ENCODE measurements around the gene NKAIN4.
"Not testable (repeated sequence)": the region's sequence is repeated elsewhere in the genome, so short reads cannot be mapped to it uniquely, and the experiment has no call there.

NKAIN4 gene

DNA sequence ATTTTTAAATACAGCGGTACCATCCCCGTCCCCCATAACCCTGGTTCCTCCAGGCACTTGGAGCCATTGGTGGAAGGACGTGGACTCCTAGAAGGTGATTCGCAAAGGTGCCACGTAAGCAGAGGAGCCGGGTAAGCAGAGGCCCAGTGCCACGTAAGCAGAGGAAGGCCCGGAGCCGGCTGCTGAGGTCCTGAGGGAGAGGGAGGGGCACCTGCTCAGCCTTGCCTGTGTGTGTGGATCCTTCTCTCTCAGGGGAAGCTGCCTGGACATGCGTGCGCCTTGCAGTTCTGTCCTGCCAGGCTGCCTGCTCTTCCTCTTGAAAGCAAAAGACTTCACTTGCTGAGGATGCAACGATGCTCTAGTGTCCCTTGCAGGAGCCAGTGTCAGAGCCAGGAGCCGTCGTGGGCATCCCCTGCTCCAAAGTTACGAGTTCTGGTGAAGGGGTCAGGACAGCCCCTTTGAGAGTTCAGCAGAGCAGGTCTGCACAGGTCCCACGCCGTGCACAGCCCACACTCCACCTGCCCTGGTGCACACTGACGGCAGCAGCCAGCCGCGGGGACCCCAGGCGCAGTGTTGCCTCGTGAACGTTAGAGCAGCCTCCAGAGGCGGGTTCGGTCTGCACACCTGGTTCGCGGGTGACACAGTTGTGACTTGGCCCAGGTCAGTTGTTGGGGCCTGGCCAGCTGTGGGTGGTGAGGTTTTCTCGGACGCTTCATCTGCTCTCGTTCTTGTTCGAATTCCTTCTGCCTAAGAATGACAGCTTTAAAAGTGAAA is 1.9 kb upstream of the NKAIN4 start:
- no peak for DNase-seq (ENCODE audit: low spot score)

DNA sequence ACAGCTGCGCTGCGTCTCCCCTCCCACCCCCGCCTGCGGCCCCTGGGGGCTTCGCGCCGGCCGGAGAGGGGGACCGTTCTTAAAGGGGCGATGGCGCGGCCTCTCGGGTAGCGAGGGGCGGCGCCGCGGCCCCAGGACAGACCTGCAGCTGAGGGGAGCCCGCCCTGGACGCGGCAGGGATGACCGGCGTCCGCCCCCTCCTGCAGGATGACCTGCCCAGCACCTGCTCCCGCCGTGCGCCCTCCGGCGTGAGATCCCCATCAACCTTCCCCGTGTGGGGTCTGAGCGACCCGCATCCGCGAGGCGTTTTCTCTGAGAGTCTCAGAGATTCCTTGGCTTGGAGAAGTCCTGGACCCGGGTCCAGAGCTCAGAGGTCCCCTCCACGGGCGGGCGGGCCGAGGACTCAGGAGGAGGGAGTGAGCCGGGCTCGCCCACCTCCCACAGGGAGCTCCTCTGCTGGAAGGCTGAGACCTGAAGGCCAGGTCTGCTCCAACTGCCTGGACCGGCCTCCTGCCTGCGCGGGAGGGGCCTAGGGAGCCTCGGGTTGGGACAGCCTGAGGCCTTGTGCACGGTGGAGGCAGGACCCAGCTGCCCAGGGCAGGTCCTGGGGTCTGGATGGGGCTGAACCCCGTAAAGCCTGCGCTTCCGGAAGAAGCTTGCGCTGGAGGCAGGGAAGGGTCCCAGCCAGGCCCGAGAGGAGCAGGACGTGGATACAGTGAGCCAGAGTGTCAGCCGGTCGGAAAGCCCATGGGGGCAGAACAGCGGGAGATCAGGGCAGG is 532 bp upstream of the NKAIN4 start:
- DNase-seq (ENCODE audit: low spot score) = no peak

- no peak for DNase-seq (ENCODE audit: low spot score)
These were observed 628 bp downstream of the NKAIN4 start for GRCh38 chr20:63253438-63254231.

- DNase-seq (ENCODE audit: low spot score) = no peak
These were observed 1.2 kb downstream of the NKAIN4 start for GRCh38 chr20:63253065-63253437.

GRCh38 chr20:63252284-63252711 is 2.0 kb downstream of the NKAIN4 start:
- no peak for DNase-seq (ENCODE audit: low spot score)

DNA sequence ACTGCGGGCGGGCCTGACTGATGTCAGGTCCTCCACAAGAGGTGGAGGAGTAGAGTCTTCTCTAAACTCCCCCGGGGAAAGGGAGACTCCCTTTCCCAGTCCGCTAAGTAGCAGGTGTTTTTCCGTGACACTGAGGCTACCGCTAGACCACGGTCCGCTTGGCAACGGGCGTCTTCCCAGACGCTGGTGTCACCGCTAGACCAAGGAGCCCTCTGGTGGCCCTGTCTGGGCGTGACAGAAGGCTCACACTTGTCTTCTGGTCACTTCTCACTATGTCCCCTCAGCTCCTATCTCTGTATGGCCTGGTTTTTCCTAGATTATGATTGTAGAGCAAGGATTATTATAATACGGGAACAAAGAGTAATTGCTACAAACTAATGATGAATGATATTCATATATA is 2.9 kb downstream of the NKAIN4 start:
- not testable (repeated sequence) for DNase-seq (ENCODE audit: low spot score)

DNA sequence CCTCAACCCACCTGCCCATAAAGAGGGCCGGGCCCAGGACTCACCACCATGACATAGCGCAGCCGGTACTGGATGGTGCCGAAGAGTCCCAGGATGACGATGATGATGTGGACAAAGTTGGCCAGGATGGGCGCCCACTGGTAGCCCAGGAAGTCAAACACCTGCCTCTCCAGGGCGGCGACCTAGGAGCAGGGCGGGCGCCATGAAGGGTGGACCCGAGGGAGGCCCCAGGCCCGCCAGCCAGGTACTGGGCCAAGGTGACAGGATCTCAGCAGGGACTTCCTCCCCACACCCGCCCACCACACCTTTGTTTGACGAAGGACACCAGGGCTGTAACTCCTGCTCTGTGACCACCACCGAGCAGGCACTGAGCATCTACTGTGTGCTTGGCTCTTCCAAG is 4.4 kb downstream of the NKAIN4 start:
- no peak for DNase-seq (ENCODE audit: low spot score)

- no peak for DNase-seq (ENCODE audit: low spot score)
These were observed 5.2 kb downstream of the NKAIN4 start for GRCh38 chr20:63248835-63249591.

DNA sequence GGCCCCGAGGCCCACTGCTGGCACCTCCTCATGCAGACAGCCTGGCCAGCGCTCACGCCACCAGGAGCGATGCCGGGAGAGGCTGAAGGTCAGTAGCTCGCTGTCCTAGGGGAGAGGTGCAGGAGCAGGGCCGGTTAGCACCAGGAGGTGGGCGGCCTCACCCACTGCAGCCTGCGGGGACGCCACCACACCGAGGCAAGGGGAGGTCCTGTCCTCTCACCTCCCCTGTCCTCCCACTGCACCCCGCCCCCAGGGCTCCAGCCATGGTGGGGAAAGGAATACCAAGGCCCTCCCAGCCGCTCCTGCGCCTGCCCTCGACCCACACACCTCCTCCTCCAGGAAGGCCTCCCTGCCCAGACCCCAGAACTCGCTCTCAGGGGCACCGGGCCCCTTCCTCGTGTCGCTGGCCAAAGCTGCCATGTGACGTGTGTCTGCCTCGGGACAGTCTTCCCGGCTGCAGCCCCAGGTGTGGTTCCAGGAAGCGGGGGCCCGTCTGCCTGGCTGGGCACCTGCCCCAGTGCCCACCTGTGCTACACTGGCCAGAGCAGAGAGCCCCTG is 6.5 kb downstream of the NKAIN4 start:
- DNase-seq (ENCODE audit: low spot score) = no peak

DNA sequence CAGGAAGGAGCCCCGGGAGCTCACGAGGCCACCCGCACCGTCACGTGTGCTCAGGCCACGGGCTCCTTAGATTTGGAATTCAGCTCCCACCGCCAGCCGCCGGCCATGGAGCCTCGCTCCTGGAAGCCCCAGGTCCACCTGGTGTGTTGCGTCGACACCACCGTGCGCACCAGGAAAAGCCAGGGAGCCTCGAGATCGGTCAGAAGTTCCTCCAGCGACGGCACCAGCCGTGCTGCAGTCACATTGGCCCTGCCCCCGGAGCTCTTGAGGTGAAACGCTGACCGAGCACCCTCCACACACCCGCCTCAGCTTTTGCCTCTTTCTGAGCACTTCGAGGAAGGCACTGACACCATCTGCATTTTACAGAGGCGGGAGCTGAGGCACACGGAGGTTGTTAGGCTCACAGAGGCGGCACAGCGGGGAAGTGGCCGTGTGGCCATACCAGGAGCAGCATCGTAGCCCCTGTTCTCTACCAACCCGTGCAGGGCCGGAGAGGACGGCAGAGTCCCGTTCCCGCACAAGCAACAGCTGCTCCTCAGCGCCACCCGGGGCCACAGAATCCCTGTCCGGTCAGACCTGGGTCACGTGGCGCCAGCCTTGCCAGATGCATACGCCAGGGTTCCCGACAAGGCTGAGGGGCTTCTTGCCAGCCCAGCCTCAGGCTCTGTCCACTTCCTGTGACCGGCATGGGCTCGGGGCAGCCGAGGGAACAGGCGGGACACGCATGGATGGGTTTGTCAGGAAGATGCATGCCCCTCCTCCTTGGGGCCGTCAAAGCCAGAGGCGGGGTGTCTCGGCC is 7.6 kb downstream of the NKAIN4 start:
- DNase-seq (ENCODE audit: low spot score) = no peak

DNA sequence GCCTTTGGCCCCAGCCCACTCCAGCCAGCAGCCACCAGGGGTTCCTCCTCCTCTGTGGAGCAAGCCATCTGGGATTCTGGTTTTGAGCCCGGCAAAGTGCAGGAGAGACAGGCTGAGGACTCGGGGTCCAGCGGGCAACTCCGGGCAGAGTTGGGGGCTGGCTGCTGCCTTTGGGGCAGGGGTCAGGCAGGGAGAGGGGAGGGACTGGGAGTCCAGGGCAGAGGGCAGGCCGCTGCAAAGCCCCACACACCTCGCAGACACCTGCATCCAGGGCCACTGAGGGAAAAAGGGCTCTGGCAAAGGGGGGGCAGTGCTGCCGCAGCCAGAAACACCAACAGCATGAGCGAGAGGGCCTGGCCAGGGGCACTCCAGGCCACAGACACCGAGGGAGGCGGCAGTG is 9.8 kb downstream of the NKAIN4 start:
- no peak for DNase-seq (ENCODE audit: low spot score)

DNA sequence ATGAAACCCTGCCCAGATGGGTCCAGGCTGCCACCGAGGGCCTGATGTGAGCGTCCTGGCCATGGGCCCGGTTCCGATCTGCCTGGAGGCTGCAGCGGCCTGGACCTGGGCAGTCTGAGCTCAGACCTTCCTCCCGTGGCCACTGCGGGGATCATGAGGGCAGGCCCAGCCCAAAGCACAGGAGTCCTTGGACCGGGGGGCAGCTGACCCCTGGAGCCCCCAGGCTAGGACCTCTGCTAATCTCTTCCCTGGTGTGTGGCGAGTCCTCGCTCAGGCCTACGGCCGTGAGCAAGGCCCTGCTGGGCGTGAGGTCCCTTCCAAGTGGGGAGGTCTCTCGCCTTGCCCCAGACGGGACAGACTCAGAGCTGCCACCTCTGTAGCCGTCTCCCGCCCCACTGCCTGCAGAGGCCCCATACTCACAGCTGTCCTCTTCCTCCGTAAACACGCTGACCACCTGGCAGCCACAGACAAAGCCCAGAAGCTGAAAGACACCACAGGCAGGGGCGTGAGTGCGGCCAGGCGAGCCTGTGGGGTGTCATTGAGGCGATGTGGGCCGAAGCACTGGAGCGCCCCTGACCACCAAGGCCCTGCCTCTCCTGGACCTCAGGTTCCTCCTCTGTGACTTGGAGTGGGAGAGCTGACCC is 10.5 kb downstream of the NKAIN4 start:
- DNase-seq (ENCODE audit: low spot score) = no peak

DNA sequence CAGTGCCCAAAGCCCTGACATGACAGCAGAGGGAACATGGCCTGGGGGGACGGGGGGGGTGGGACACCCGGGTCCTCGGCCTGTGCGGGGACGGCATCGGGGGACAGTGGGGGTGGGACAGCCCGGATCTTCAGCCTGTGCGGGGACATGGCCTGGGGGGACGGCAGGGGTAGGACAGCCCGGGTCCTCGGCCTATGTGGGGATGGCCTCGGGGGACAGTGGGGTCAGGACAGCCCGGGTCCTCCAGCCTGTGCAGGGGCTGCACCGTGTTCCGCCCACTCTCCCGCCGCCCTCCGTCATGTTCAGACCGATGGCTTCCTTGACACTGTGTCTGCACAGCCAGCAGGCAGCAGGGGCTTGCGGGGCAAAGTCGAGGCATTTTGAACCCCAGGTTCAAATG is 11.5 kb downstream of the NKAIN4 start:
- no peak for DNase-seq (ENCODE audit: low spot score)

GRCh38 chr20:63241272-63241671 is 13.0 kb downstream of the NKAIN4 start:
- no peak for DNase-seq (ENCODE audit: low spot score)

DNA sequence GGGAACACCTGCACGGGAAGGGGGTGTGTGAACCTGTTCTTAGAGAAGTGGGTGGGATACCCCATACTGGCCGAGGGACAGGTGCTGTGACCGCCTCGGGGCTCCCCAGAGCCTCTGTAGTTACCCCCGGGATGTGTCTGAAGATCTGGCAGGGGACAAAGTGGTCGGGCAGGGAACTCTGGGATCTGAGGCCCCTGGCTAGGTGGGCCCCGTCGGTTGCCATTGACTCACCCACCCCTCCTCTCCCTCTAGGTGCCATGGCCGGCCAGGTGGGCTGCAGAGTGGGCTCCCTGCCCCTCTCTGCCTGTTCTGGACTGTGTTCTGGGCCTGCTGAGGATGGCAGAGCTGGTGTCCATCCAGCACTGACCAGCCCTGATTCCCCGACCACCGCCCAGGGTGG is 14.3 kb downstream of the NKAIN4 start:
- DNase-seq (ENCODE audit: low spot score) = no peak

DNA sequence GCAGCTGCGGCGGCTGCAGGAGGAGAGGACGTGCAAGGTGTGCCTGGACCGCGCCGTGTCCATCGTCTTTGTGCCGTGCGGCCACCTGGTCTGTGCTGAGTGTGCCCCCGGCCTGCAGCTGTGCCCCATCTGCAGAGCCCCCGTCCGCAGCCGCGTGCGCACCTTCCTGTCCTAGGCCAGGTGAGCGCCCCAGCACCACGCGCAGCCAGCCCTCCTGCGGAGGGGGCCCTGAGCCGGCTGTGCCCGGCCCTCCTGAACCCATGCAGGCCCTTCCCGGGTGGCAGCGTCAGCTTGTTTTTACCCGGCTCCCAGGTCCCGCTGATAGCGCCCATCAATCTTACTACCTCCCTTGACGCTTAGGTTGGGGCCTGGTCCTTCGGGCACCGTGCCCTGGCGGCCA is 14.8 kb downstream of the NKAIN4 start:
- no peak for DNase-seq (ENCODE audit: low spot score)

DNA sequence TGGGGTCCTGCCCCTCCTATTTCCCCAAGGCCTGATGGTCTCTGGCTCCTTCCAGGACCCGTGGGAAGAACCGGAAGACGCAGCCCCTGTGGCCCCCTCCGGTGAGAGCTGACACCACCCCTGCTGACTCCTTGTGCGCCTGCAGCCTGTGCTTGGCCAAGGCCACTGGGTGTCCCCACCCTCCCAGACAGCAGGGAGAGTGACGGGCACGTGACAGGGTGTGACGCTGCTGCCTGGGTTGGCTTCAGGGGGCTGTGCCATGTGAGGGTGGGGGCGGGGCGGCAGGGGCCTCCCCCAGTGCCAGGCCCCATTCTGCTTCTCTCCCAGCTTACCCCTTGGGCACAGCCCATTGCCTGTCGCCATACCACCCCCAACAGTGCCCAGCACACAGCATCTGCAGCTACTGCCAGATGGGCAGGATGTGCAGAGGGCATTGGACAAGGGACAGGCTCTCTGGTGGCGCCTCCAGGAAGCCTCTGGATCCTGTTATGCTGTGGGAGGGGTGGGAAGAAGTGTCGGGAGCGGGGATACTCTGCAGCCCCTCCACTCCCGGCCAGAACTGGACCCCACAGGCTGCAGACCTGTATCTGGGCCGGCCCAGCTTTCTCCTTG is 15.6 kb downstream of the NKAIN4 start:
- DNase-seq (ENCODE audit: low spot score) = no peak

DNA sequence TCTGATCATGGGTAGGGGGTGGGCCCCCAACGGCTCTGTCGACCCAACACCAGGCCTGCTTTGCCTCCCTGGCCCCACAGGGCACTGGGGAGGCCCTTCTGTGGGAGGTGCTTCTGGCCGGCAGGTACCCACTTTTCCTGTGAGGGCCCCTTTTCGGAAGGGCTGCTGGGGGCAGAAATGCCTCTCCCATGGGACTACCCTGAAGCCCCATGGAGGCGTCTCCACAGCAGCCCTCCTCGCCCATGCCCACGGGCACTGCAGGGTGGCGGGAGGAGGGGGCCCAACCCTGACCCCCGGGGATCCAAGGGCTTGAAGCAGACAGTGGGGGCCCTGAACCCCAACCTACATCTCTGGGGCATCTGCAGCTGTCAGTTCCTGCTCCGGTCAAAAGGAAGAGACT is 16.2 kb downstream of the NKAIN4 start:
- DNase-seq (ENCODE audit: low spot score) = no peak

DNA sequence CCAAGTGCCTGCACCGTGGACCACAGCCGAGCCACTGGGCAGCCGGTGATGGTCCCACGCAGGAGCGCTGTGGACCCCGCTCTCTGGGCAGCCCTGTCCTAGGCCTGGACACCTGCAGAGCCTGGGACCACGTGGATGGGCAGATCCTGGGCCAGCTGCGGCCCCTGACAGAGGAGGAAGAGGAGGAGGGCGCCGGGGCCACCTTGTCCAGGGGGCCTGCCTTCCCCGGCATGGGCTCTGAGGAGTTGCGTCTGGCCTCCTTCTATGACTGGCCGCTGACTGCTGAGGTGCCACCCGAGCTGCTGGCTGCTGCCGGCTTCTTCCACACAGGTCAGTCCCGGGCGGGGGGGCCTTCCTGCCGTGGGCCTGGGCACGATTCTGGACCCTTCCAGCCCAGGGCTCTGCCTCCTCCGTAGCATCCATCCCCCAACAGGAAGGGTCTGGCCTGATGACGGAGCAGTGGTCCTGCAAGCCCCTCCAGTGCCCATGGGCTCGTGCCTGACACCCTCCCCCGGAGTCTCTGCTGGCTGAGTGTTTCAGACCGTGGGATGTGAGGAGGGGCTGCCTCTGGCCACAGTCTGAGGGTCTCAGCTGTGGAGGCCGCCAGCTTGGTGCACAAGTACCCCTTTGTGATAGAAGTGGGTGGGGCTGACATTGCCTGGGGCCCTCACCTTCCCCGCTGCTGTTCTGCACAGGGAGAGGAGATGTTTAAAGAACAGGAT is 18.0 kb downstream of the NKAIN4 start:
- DNase-seq (ENCODE audit: low spot score) = no peak
